ENCODE measurements around the gene ZC3H4. TPM values are rescaled to one million over a fixed set of nuclear protein-coding genes. Genes with fewer than 3 reads are reported as not detected.

Gene ZC3H4
- total and polyA plus RNA-seq, 8 donors: 4.7 to 78.5 (median 20.2) TPM

DNA sequence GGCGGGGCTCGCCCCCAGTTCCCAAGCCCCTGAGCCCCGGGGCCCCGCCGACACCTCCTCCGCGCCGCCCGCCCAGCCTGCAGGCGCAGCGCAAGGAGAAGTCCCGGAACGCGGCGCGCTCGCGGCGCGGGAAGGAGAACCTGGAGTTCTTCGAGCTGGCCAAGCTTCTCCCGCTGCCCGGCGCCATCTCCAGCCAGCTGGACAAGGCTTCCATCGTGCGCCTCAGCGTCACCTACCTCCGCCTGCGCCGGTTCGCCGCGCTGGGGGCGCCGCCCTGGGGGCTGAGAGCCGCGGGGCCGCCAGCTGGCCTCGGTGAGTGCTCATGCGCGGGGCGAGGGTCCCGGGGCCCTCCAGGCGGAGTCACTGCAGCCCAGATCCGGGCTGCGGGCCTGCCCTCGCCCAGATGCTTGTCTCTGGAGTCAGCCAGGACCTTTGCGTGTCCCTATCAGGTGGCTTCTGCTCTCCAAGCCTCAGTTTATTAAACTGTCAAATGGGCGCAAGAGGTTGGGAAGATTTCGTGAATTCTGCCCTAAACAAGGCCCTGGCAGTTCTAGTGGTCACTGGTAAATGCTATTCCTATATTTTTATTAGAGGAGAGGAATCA lies 91.9 kb downstream of the ZC3H4 start:
- 4 to 10% (median 6%) methylated on average over 35 to 50 of the region's 50 CpGs for WGBS, 5 donors
- no peaks in the 10 kb centered on the region for H3K36me3 ChIP-seq
- intact Hi-C loops (cut with DNase I; ENCODE audit: low total_unique reads): no loop called here
- peaks cover 22 to 83% (median 72%) of the 10 kb centered on the region in 3 donors for H3K27me3 ChIP-seq
- no peak overlapping the region for H3K27ac ChIP-seq
- DNase-seq: no peak
- H3K9me3 ChIP-seq: no peaks in the 10 kb centered on the region
- H3K4me3 ChIP-seq: peak overlapping the region in 2 of 4 donors; percentile 35 to 41
- H3K4me1 ChIP-seq: peaks cover 24 to 39% (median 32%) of the 10 kb centered on the region in 4 donors
- TF ChIP-seq POLR2AphosphoS5 (IDR thresholded peaks at IDR 0.05) (no peak), EP300 (IDR thresholded peaks at IDR 0.05) (no peak), POLR2A (IDR thresholded peaks at IDR 0.05) (no peak)
- TF ChIP-seq, protein P1, sequence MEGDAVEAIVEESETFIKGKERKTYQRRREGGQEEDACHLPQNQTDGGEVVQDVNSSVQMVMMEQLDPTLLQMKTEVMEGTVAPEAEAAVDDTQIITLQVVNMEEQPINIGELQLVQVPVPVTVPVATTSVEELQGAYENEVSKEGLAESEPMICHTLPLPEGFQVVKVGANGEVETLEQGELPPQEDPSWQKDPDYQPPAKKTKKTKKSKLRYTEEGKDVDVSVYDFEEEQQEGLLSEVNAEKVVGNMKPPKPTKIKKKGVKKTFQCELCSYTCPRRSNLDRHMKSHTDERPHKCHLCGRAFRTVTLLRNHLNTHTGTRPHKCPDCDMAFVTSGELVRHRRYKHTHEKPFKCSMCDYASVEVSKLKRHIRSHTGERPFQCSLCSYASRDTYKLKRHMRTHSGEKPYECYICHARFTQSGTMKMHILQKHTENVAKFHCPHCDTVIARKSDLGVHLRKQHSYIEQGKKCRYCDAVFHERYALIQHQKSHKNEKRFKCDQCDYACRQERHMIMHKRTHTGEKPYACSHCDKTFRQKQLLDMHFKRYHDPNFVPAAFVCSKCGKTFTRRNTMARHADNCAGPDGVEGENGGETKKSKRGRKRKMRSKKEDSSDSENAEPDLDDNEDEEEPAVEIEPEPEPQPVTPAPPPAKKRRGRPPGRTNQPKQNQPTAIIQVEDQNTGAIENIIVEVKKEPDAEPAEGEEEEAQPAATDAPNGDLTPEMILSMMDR (IDR thresholded peaks at IDR 0.05): no peak

DNA sequence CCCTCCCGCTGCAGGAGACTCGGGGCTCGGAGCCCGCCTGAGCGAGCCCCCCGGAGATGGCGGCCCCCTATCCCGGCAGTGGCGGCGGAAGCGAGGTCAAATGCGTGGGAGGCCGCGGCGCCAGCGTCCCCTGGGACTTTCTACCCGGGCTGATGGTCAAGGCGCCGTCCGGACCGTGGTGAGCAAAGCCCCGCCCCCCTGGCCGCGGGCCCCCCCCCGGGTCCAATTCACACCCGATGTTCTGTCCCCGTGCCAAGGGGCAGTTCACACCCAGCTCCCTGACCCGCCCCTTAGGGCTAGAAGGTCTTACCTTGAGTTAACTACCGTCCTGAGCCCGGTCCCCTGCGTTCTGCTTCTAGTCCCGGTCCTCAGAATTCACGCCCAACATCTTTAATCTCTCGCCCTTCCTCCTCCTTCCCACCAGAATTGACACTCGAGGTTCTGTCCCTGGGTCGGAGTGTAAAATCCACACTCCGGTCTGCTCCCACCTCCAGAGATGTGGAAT lies 92.5 kb downstream of the ZC3H4 start:
- H3K27ac ChIP-seq: no peak overlapping the region
- H3K36me3 ChIP-seq: no peaks in the 10 kb centered on the region
- peaks cover 22 to 77% (median 67%) of the 10 kb centered on the region in 3 donors for H3K27me3 ChIP-seq
- H3K9me3 ChIP-seq: no peaks in the 10 kb centered on the region
- no peak for DNase-seq
- no peak for TF ChIP-seq POLR2A (IDR thresholded peaks at IDR 0.05)
- TF ChIP-seq, protein P1 (IDR thresholded peaks at IDR 0.05): no peak
- no peak for TF ChIP-seq EP300 (IDR thresholded peaks at IDR 0.05)
- no peak for TF ChIP-seq POLR2AphosphoS5 (IDR thresholded peaks at IDR 0.05)
- WGBS, 5 donors: 1 to 3% (median 2%) methylated on average over 10 to 37 of the region's 37 CpGs; no CpG with 5 or more reads in 1 of the 5 donors
- intact Hi-C loops (cut with DNase I; ENCODE audit: low total_unique reads): no loop called here
- H3K4me3 ChIP-seq: peak overlapping the region in 3 of 4 donors; percentile 29 to 41 (median 35)
- H3K4me1 ChIP-seq: peaks cover 24 to 39% (median 32%) of the 10 kb centered on the region in 4 donors

DNA sequence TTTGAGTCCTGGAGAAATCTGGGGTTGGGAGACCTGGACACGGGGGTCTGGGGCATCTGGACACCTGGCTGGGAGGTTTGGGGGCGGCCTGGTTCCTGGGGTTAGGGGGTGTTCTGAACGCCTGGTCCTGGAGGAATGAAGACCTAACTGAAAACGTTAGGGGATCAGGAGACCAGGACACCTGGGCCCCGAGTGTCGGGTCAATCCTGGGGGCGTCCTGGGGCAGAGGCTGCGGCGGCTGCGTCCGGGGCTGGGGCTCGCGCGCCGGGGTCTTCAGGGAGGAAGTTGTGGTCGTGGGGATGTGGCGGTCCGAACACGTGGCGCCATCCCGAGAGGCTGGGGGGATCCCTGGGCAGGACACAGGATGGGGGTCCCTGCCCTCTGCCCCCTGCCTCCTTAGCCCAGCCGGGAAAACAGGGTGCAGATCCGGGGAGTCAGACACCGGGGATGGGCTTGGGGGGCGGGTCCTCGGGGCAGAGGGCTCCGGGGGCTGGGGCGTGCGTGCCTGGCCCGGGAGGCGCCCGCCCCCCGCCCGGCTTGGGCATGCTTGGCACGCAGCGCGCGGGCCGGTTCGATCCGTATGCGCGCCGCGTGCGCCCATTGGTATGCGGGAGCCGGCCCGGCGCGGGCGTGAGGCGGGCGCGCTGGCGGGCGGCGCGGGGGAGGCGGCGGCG lies 93.3 kb downstream of the ZC3H4 start:
- no peak for DNase-seq
- TF ChIP-seq POLR2AphosphoS5 (IDR thresholded peaks at IDR 0.05) (no peak), EP300 (IDR thresholded peaks at IDR 0.05) (no peak), POLR2A (IDR thresholded peaks at IDR 0.05) (no peak)
- TF ChIP-seq, protein P1 (IDR thresholded peaks at IDR 0.05): no peak
- intact Hi-C loops (cut with DNase I; ENCODE audit: low total_unique reads): no loop called here
- H3K27ac ChIP-seq: no peak overlapping the region
- no peaks in the 10 kb centered on the region for H3K9me3 ChIP-seq
- no peaks in the 10 kb centered on the region for H3K36me3 ChIP-seq
- WGBS, 5 donors: 1 to 4% (median 1%) methylated on average over 17 to 62 of the region's 62 CpGs
- H3K27me3 ChIP-seq: peaks cover 22 to 69% (median 59%) of the 10 kb centered on the region in 3 donors
- H3K4me3 ChIP-seq: peak overlapping the region; percentile 3 to 41 (median 24)
- peaks cover 24 to 39% (median 32%) of the 10 kb centered on the region in 4 donors for H3K4me1 ChIP-seq

DNA sequence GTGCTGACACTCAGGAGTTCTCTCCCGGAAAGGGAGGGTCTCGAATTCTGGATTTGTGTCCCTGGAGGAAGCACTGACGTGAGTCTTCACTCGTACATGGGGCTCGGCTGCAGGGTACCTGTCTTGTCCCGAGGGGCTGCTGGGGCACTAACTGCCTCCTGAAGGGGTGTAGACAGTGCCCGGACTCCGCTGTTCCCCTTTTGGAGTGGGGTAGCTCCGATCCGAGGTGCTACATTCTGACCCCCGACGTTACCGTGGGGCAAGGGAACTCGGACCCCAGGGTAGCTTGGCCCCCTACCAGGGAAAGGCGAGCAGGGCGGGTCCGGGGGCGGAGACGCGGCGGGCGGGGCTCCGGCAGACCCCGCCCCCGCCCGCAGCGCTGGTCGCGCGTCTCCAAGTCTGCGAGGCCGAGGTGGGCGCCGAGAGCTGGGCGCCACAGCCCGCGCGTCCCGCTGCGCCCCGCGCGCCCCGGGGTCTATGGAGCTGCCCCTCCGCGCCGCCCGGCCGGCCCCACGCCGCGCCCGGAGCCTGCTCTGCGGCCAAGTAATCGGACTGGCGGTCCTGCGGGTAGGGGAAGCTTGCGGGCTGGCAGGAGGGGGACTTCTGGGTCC lies 94.0 kb downstream of the ZC3H4 start, which contains the start of gene NPAS1:
TSS of gene NPAS1 (plus strand) at position 407 of the 611 bp plus-strand sequence. CDS start 1,211 bp downstream, outside the sequence.
- intact Hi-C loops (cut with DNase I; ENCODE audit: low total_unique reads): no loop called here
- no peak for TF ChIP-seq POLR2AphosphoS5 (IDR thresholded peaks at IDR 0.05)
- no peak for DNase-seq
- H3K4me1 ChIP-seq: peaks cover 24 to 39% (median 32%) of the 10 kb centered on the region in 4 donors
- peaks cover 22 to 62% (median 58%) of the 10 kb centered on the region in 3 donors for H3K27me3 ChIP-seq
- no peak within 1 kb of the TSS for H3K27ac ChIP-seq
- H3K9me3 ChIP-seq: no peaks in the 10 kb centered on the region
- peak within 1 kb of the TSS; percentile 3 to 41 (median 32) for H3K4me3 ChIP-seq
- no peaks in the 10 kb centered on the region for H3K36me3 ChIP-seq
- WGBS, 5 donors: 1 to 6% (median 4%) methylated on average over 16 to 58 of the region's 58 CpGs

All from stomach (tissue), 9 donors.